ENCODE results near the gene RRP8. TPM values are rescaled to one million over a fixed set of nuclear protein-coding genes. Genes with fewer than 3 reads are reported as not detected.

RRP8 gene
- total RNA-seq, 2 experiments from 2014 or later = 26.4 to 33.6 TPM

- TF ChIP-seq EZH2phosphoT487 (IDR thresholded peaks at IDR 0.05; ENCODE audit: borderline replicate concordance, low read depth, low read length) (no peak), CTCF (conservative IDR thresholded peaks at IDR 0.05; ENCODE audit: low read length) (peak; percentile 43; the same call in 1 of the 2 replicates)
- H2AFZ ChIP-seq (ENCODE audit: low read length) = no peak overlapping the region
- H4K20me1 ChIP-seq (ENCODE audit: insufficient read depth, low read length) = no peaks in the 10 kb centered on the region
- H3K4me3 ChIP-seq (ENCODE audit: low read depth, low read length, poor library complexity, severe bottlenecking) = no peak overlapping the region
- H3K4me1 ChIP-seq (ENCODE audit: insufficient read depth, low read length, poor library complexity, severe bottlenecking) = no peaks in the 10 kb centered on the region
- ChIA-PET CTCF (ENCODE audit: unreplicated experiment) (no interaction called here), POLR2A (interaction anchor here (0.9 to 1.2 kb wide), 3 partner anchors 10 to 265 kb away, joined by 3 to 4 read pairs (median 3); no protein-coding TSS in a partner anchor)
- H3K27ac ChIP-seq (ENCODE audit: low read depth, low read length, poor library complexity, severe bottlenecking) = no peak overlapping the region
- H3K79me2 ChIP-seq (ENCODE audit: insufficient read depth, low read depth, low read length) = no peaks in the 10 kb centered on the region
- no peak overlapping the region for H3K4me2 ChIP-seq (ENCODE audit: low read length)
- H3K9me3 ChIP-seq (ENCODE audit: low read length) = no peaks in the 10 kb centered on the region
- BruUV-seq (replicated peaks) = no TSS peak
- H3K36me3 ChIP-seq (ENCODE audit: insufficient read depth, low read length) = no peaks in the 10 kb centered on the region
- intact Hi-C loops (cut with micrococcal nuclease; ENCODE audit: unreplicated experiment) = no loop called here
- no peaks in the 10 kb centered on the region for H3K9me2 ChIP-seq (ENCODE audit: insufficient read depth, low read length)
- no peak for DNase-seq (ENCODE audit: low spot score)
Measured at GRCh38 chr11:6568191-6568918, 35.1 kb downstream of the RRP8 start.

DNA sequence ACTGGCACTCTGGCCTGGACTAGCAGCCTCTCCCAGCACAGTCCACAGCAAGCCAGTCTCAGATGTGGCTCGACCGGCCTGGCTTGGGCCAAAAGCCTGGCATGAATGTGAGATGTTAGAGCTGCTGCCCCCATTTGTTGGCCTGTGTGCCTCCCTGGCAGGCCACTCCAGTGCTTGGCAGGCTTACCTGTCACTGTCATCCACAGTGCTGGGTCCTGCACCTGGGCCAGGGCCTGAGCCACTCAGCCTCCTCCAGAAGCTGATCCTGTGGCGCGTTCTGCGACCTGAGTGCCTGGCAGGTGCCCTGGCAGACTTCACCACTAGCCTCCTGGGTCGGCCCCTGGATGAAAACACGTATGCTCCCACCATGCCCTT lies 36.1 kb downstream of the RRP8 start:
- ChIA-PET CTCF (ENCODE audit: unreplicated experiment) (no interaction called here), POLR2A (no interaction called here)
- intact Hi-C loops (cut with micrococcal nuclease; ENCODE audit: unreplicated experiment) = no loop called here
- Histone ChIP-seq H3K9me2 (ENCODE audit: insufficient read depth, low read length) (no peaks in the 10 kb centered on the region), H3K4me1 (ENCODE audit: insufficient read depth, low read length, poor library complexity, severe bottlenecking) (no peaks in the 10 kb centered on the region), H3K27ac (ENCODE audit: low read depth, low read length, poor library complexity, severe bottlenecking) (no peak overlapping the region), H2AFZ (ENCODE audit: low read length) (no peak overlapping the region), H3K9me3 (ENCODE audit: low read length) (no peaks in the 10 kb centered on the region), H3K36me3 (ENCODE audit: insufficient read depth, low read length) (no peaks in the 10 kb centered on the region), H3K4me2 (ENCODE audit: low read length) (no peak overlapping the region), H3K4me3 (ENCODE audit: low read depth, low read length, poor library complexity, severe bottlenecking) (no peak overlapping the region), H4K20me1 (ENCODE audit: insufficient read depth, low read length) (no peaks in the 10 kb centered on the region), H3K79me2 (ENCODE audit: insufficient read depth, low read depth, low read length) (no peaks in the 10 kb centered on the region)
- DNase-seq (ENCODE audit: low spot score) = no peak
- TF ChIP-seq CTCF (conservative IDR thresholded peaks at IDR 0.05; ENCODE audit: low read length) (no peak), EZH2phosphoT487 (IDR thresholded peaks at IDR 0.05; ENCODE audit: borderline replicate concordance, low read depth, low read length) (no peak)
- BruUV-seq (replicated peaks) = no TSS peak

GRCh38 chr11:6566704-6567370 lies 36.6 kb downstream of the RRP8 start:
- intact Hi-C loops (cut with micrococcal nuclease; ENCODE audit: unreplicated experiment) = no loop called here
- H3K9me2 ChIP-seq (ENCODE audit: insufficient read depth, low read length) = no peaks in the 10 kb centered on the region
- no peak overlapping the region for H2AFZ ChIP-seq (ENCODE audit: low read length)
- no peak overlapping the region for H3K4me2 ChIP-seq (ENCODE audit: low read length)
- POLR2A ChIA-PET = no interaction called here
- DNase-seq (ENCODE audit: low spot score) = no peak
- H4K20me1 ChIP-seq (ENCODE audit: insufficient read depth, low read length) = no peaks in the 10 kb centered on the region
- TF ChIP-seq EZH2phosphoT487 (IDR thresholded peaks at IDR 0.05; ENCODE audit: borderline replicate concordance, low read depth, low read length) (no peak), CTCF (conservative IDR thresholded peaks at IDR 0.05; ENCODE audit: low read length) (no peak)
- no peaks in the 10 kb centered on the region for H3K9me3 ChIP-seq (ENCODE audit: low read length)
- H3K4me1 ChIP-seq (ENCODE audit: insufficient read depth, low read length, poor library complexity, severe bottlenecking) = no peaks in the 10 kb centered on the region
- CTCF ChIA-PET (ENCODE audit: unreplicated experiment) = no interaction called here
- BruUV-seq (replicated peaks) = no TSS peak
- no peaks in the 10 kb centered on the region for H3K36me3 ChIP-seq (ENCODE audit: insufficient read depth, low read length)
- H3K27ac ChIP-seq (ENCODE audit: low read depth, low read length, poor library complexity, severe bottlenecking) = no peak overlapping the region
- no peak overlapping the region for H3K4me3 ChIP-seq (ENCODE audit: low read depth, low read length, poor library complexity, severe bottlenecking)
- H3K79me2 ChIP-seq (ENCODE audit: insufficient read depth, low read depth, low read length) = no peaks in the 10 kb centered on the region
